ENCODE results near the gene KRTAP6-1. TPM values are rescaled to one million over a fixed set of nuclear protein-coding genes. Genes with fewer than 3 reads are reported as not detected.

Gene KRTAP6-1
- total RNA-seq, 1 donor from 2014 or later = not detected

GRCh38 chr21:30563630-30564029 lies 50.1 kb downstream of the KRTAP6-1 start:
- no peak overlapping the region for H3K4me3 Mint-ChIP-seq (ENCODE audit: unreplicated experiment)
- H3K4me1 Mint-ChIP-seq (ENCODE audit: low read depth) = no peaks in the 10 kb centered on the region
- peaks cover 6% of the 10 kb centered on the region for H3K9me3 Mint-ChIP-seq (ENCODE audit: low read depth)
- no peak for DNase-seq (ENCODE audit: low spot score)
- no peak overlapping the region for H3K27ac Mint-ChIP-seq (ENCODE audit: unreplicated experiment)
- H3K36me3 Mint-ChIP-seq (ENCODE audit: low read depth) = no peaks in the 10 kb centered on the region
- no peak for TF ChIP-seq CTCF (IDR thresholded peaks at IDR 0.05)
- H3K27me3 Mint-ChIP-seq (ENCODE audit: low read depth) = no peaks in the 10 kb centered on the region

Other genes starting within 250 kb of the KRTAP6-1 start
- not detected in 3 replicates for gene KRTAP13-2, start 241.7 kb downstream of the KRTAP6-1 start, total RNA-seq
- not detected in 3 replicates for gene KRTAP13-1, start 217.9 kb downstream of the KRTAP6-1 start, total RNA-seq
- gene KRTAP13-3, start 188.0 kb downstream of the KRTAP6-1 start, total RNA-seq = not detected in 3 replicates
- not detected in 3 replicates for gene KRTAP13-4, start 183.7 kb downstream of the KRTAP6-1 start, total RNA-seq
- not detected in 3 replicates for gene KRTAP15-1, start 173.7 kb downstream of the KRTAP6-1 start, total RNA-seq
- not detected in 3 replicates for gene KRTAP19-1, start 133.6 kb downstream of the KRTAP6-1 start, total RNA-seq
- not detected in 3 replicates for gene KRTAP19-2, start 126.5 kb downstream of the KRTAP6-1 start, total RNA-seq
- gene KRTAP19-3, start 121.9 kb downstream of the KRTAP6-1 start, total RNA-seq = not detected in 3 replicates
- not detected in 3 replicates for gene KRTAP19-4, start 116.8 kb downstream of the KRTAP6-1 start, total RNA-seq
- not detected in 3 replicates for gene KRTAP19-5, start 111.8 kb downstream of the KRTAP6-1 start, total RNA-seq
- gene KRTAP19-6, start 72.1 kb downstream of the KRTAP6-1 start, total RNA-seq = not detected in 3 replicates
- gene KRTAP19-7, start 52.6 kb downstream of the KRTAP6-1 start, total RNA-seq = not detected in 3 replicates
- not detected in 3 replicates for gene KRTAP22-2, start 23.5 kb downstream of the KRTAP6-1 start, total RNA-seq
- not detected in 3 replicates for gene KRTAP6-3, start 21.5 kb downstream of the KRTAP6-1 start, total RNA-seq
- gene KRTAP6-2, start 15.0 kb downstream of the KRTAP6-1 start, total RNA-seq = not detected in 3 replicates
- gene KRTAP22-1, start 12.8 kb downstream of the KRTAP6-1 start, total RNA-seq = not detected in 3 replicates
- not detected in 3 replicates for gene KRTAP20-1, start 2.5 kb upstream of the KRTAP6-1 start, total RNA-seq
- not detected in 3 replicates for gene KRTAP20-4, start 6.7 kb upstream of the KRTAP6-1 start, total RNA-seq
- not detected in 3 replicates for gene KRTAP20-2, start 21.3 kb upstream of the KRTAP6-1 start, total RNA-seq
- gene KRTAP20-3, start 28.9 kb upstream of the KRTAP6-1 start, total RNA-seq = not detected in 3 replicates
- not detected in 3 replicates for gene KRTAP21-3, start 104.8 kb upstream of the KRTAP6-1 start, total RNA-seq
- gene KRTAP21-2, start 133.3 kb upstream of the KRTAP6-1 start, total RNA-seq = not detected in 3 replicates
- gene KRTAP21-1, start 141.5 kb upstream of the KRTAP6-1 start, total RNA-seq = not detected in 3 replicates
- gene KRTAP8-1, start 199.3 kb upstream of the KRTAP6-1 start, total RNA-seq = not detected in 3 replicates
- not detected in 3 replicates for gene KRTAP7-1, start 215.8 kb upstream of the KRTAP6-1 start, total RNA-seq